GM19395 (cell line): Measurements from ENCODE around the gene UXT.
A peak's percentile ranks its signal among the peaks of the same experiment; 100 is the strongest.
"Not testable (repeated sequence)": the region's sequence is repeated elsewhere in the genome, so short reads cannot be mapped to it uniquely, and the experiment has no call there.

ENCODE experiments used
- ATAC-seq: cut with Tn5 transposase; IDR thresholded peaks from one replicate; pipeline ENCODE4 v1.9.1; 2021; ENCODE audit warnings: mild to moderate bottlenecking, moderate library complexity; ENCODE audit not compliant: unreplicated experiment

UXT gene

GRCh38 chrX:47619486-47620302 lies 39.3 kb downstream of the UXT start, which contains the start of gene SYN1:
SYN1 (minus strand) TSS chrX:47619857; CDS start chrX:47619728, 129 bp downstream.
- ATAC-seq: peak; percentile 74

GRCh38 chrX:47618923-47619485 lies 40.0 kb downstream of the UXT start:
- ATAC-seq: no peak

GRCh38 chrX:47614618-47615017 lies 44.4 kb downstream of the UXT start:
- ATAC-seq: no peak

- ATAC-seq: no peak
Observed at GRCh38 chrX:47613082-47613481, 45.9 kb downstream of the UXT start.

- ATAC-seq: no peak
Observed at GRCh38 chrX:47612418-47612817, 46.6 kb downstream of the UXT start.

- ATAC-seq: no peak
Observed at GRCh38 chrX:47611926-47612325, 47.1 kb downstream of the UXT start.

GRCh38 chrX:47611489-47611888 lies 47.5 kb downstream of the UXT start:
- no peak for ATAC-seq

GRCh38 chrX:47610511-47610910 lies 48.5 kb downstream of the UXT start:
- no peak for ATAC-seq

GRCh38 chrX:47608130-47608810 lies 50.7 kb downstream of the UXT start:
- no peak for ATAC-seq

- ATAC-seq: no peak
Observed at GRCh38 chrX:47607091-47607490, 51.9 kb downstream of the UXT start.

- no peak for ATAC-seq
Observed at GRCh38 chrX:47605024-47605423, 54.0 kb downstream of the UXT start.

- ATAC-seq: not testable (repeated sequence)
Observed at GRCh38 chrX:47603125-47603524, 55.9 kb downstream of the UXT start.
